ENCODE results near the gene RASGRF1. TPM values are rescaled to one million over a fixed set of nuclear protein-coding genes. Genes with fewer than 3 reads are reported as not detected.

RASGRF1 gene
- total and polyA plus RNA-seq, 11 donors: 0.12 to 0.40 (median 0.25) TPM; not detected in 8

- WGBS, 4 donors: 57 to 79% (median 70%) methylated on average over 1 of the region's 1 CpG
Observed at GRCh38 chr15:79045041-79045440, 45.5 kb downstream of the RASGRF1 start.

DNA sequence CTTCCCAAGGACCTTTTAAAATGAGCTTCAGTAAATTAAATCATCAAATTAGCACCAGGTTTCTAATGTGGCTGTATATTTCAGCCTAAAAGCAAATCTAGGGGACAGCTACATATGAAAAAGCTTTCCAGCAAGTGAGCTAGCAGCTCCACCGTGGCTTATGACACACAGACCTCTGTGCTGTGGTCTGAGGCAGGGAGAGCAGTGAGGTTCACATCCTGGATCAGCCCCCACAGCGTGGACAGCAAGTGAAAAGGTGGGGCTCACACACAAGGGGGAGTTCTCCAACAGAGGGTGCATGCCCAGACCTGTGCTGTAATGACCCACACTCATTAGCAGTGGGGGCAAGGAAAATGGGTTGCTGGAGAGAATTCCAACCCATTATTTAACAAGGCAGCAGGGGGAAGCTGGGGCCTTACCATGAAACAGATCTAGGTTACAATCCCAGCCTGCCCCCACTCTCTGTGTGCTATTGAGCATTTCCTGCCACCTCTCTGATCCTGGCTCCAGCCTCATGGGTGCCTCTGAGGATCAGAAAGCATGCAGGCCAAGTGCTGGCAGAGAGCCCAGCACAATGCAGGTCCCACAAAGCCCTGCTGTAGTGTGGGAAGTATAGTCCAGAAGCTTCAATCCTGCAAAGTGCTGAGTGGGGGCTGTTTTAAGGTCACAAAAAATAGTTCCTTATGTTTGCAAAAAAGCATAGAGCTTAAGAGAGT, 48.2 kb downstream of the RASGRF1 start:
- DNase-seq: no peak
- no peak for ATAC-seq
- Histone ChIP-seq H3K36me3 (no peaks in the 10 kb centered on the region), H3K27me3 (peaks cover 0 to 4% (median 0%) of the 10 kb centered on the region in 9 donors), H3K4me1 (no peaks in the 10 kb centered on the region), H3K4me3 (no peak overlapping the region), H3K9me3 (peaks cover 0 to 19% (median 2%) of the 10 kb centered on the region in 12 donors), H3K27ac (no peak overlapping the region)
- intact Hi-C loops (cut with DNase I): no loop called here
- TF ChIP-seq, protein P1, sequence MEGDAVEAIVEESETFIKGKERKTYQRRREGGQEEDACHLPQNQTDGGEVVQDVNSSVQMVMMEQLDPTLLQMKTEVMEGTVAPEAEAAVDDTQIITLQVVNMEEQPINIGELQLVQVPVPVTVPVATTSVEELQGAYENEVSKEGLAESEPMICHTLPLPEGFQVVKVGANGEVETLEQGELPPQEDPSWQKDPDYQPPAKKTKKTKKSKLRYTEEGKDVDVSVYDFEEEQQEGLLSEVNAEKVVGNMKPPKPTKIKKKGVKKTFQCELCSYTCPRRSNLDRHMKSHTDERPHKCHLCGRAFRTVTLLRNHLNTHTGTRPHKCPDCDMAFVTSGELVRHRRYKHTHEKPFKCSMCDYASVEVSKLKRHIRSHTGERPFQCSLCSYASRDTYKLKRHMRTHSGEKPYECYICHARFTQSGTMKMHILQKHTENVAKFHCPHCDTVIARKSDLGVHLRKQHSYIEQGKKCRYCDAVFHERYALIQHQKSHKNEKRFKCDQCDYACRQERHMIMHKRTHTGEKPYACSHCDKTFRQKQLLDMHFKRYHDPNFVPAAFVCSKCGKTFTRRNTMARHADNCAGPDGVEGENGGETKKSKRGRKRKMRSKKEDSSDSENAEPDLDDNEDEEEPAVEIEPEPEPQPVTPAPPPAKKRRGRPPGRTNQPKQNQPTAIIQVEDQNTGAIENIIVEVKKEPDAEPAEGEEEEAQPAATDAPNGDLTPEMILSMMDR (IDR thresholded peaks at IDR 0.05): no peak
- TF ChIP-seq POLR2A (IDR thresholded peaks at IDR 0.05): no peak
- 55 to 68% (median 65%) methylated on average over 2 of the region's 2 CpGs for whole genome bisulfite sequencing, 4 donors

More at GRCh38 chr15:79045041-79045440, 45.5 kb downstream of the RASGRF1 start:
- no peak for TF ChIP-seq POLR2A (IDR thresholded peaks at IDR 0.05)
- TF ChIP-seq, protein P1 (IDR thresholded peaks at IDR 0.05): no peak
- DNase-seq (no peak), ATAC-seq (no peak)
- intact Hi-C loops (cut with DNase I): no loop called here
- Histone ChIP-seq H3K4me3 (no peak overlapping the region), H3K27me3 (no peaks in the 10 kb centered on the region), H3K4me1 (no peaks in the 10 kb centered on the region), H3K9me3 (peaks cover 0 to 14% (median 2%) of the 10 kb centered on the region in 12 donors), H3K27ac (no peak overlapping the region), H3K36me3 (no peaks in the 10 kb centered on the region)

DNA sequence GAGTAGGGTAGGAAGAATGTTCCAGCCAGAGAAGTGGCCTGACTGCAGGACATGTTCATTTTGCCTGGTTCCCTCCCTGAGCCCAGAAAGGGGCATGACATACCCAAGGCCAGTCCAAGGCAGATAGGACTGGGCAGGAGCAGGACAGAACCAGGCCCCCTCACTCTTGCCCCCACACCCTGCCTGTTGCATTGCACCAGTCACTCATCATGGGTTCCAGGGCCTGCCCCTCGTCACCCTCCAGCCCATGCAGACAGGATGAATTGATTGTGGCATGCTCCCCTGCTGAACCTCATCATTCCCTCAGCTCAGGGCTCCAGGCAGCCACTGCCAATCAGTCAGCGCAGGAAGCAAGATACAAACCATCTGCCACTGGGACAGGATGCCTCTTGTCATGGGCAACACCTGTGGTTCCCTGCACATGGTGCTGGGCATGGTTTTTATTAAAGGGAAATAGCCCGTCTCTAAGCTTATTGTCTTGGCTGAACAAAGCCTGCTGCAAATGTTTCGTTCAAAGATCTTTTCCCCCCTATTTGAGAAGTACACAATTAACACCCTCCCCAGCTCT, 48.9 kb downstream of the RASGRF1 start:
- ATAC-seq: no peak
- Histone ChIP-seq H3K36me3 (no peaks in the 10 kb centered on the region), H3K9me3 (peaks cover 0 to 19% (median 2%) of the 10 kb centered on the region in 12 donors), H3K4me3 (no peak overlapping the region), H3K27ac (no peak overlapping the region), H3K27me3 (peaks cover 0 to 4% (median 0%) of the 10 kb centered on the region in 9 donors), H3K4me1 (no peaks in the 10 kb centered on the region)
- WGBS, 4 donors: 56 to 70% (median 66%) methylated on average over 4 of the region's 4 CpGs
- TF ChIP-seq, protein P1 (IDR thresholded peaks at IDR 0.05): no peak
- TF ChIP-seq POLR2A (IDR thresholded peaks at IDR 0.05): no peak
- DNase-seq: no peak
- intact Hi-C loops (cut with DNase I): no loop called here

DNA sequence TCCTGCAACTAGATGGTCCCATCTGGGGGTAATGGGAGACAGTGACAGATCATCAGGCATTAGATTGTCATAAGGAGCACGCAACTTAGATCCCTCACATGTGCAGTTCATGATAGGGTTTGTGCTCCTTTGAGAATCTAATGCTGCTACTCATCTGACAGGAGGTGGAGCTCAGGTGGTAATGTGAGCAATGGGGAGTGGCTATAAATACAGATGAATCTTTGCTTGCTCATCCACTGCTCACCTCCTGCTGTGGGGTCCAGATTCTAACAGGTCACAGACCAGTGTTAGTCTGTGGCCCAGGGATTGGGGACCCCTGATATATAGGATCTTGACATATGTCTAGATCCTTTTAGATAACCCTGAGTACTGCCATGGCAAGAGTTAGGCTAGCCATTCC, 52.7 kb downstream of the RASGRF1 start:
- Histone ChIP-seq H3K27ac (no peak overlapping the region), H3K9me3 (peaks cover 0 to 16% (median under 1%) of the 10 kb centered on the region in 12 donors), H3K4me1 (peaks cover 0 to 10% (median 0%) of the 10 kb centered on the region in 12 donors), H3K4me3 (no peak overlapping the region), H3K27me3 (peaks cover 0 to 13% (median 0%) of the 10 kb centered on the region in 9 donors), H3K36me3 (no peaks in the 10 kb centered on the region)
- no peak for TF ChIP-seq POLR2A (IDR thresholded peaks at IDR 0.05)
- TF ChIP-seq, protein P1 (IDR thresholded peaks at IDR 0.05): no peak
- WGBS, 4 donors: 93 to 100% (median 100%) methylated on average over 1 of the region's 1 CpG
- DNase-seq (no peak), ATAC-seq (no peak)
- intact Hi-C loops (cut with DNase I): no loop called here
